K562 (cell line): ENCODE measurements around the gene PAQR7. TPM values are rescaled to one million over a fixed set of nuclear protein-coding genes. Genes with fewer than 3 reads are reported as not detected.

Experiments
- ADNP ChIP-seq: fragments of 200-800 bp; sonication (Bioruptor generic); IDR thresholded peaks from 2 replicates; pipeline ENCODE4 v1.6.1; 2016; ENCODE audit warnings: missing genetic modification characterization, missing compliant biosample characterization
- DNMT1 ChIP-seq: fragments of 450-650 bp; IDR thresholded peaks from 2 replicates; pipeline ENCODE4 v1.6.1; 2016; ENCODE audit warnings: antibody characterized with exemption, mild to moderate bottlenecking
- E2F8 ChIP-seq: fragments of 450-650 bp; IDR thresholded peaks from 2 replicates; pipeline ENCODE4 v1.7.1; 2018; ENCODE audit warnings: mild to moderate bottlenecking, low read depth; ENCODE audit not compliant: partially characterized antibody
- ELK3 ChIP-seq: fragments of 450-650 bp; formaldehyde crosslinking; IDR thresholded peaks from 2 replicates; pipeline ENCODE4 v1.4.0; 2020; ENCODE audit warnings: mild to moderate bottlenecking
- FIP1L1 ChIP-seq: fragments of 200-400 bp; formaldehyde crosslinking; IDR thresholded peaks from 2 replicates; pipeline ENCODE4 v1.6.1; 2018; ENCODE audit warnings: mild to moderate bottlenecking, low read depth, low read length; ENCODE audit not compliant: poor library complexity, severe bottlenecking
- ILK ChIP-seq: fragments of 450-650 bp; IDR thresholded peaks from 2 replicates; pipeline ENCODE4 v1.6.1; 2016; ENCODE audit warnings: missing genetic modification characterization, low read depth, mild to moderate bottlenecking, missing compliant biosample characterization, moderate library complexity, borderline replicate concordance
- JUND ChIP-seq, 2 experiments: IDR thresholded peaks; 2 replicates in 1 of 2; 3 replicates in 1 of 2; pipeline ENCODE4 v1.6.1; 2011; ENCODE audit warnings: borderline replicate concordance in 2 of 2, low read depth in 2 of 2, low read length in 2 of 2, improper control_type of control experiment in 1 of 2, missing biosample characterization in 1 of 2, missing genetic modification characterization in 1 of 2, missing genetic modification reagents in 1 of 2
- KLF13 ChIP-seq: fragments of 450-650 bp; IDR thresholded peaks from 2 replicates; pipeline ENCODE4 v1.6.1; 2016; ENCODE audit warnings: missing genetic modification characterization, low read depth, mild to moderate bottlenecking, missing compliant biosample characterization, moderate library complexity, borderline replicate concordance
- MCM3 ChIP-seq: fragments of 450-650 bp; IDR thresholded peaks from 2 replicates; pipeline ENCODE4 v1.6.1; 2016
- NR3C1 ChIP-seq: sonication (generic); formaldehyde crosslinking; IDR thresholded peaks from 2 replicates; pipeline ENCODE4 v1.8.1; 2022; ENCODE audit warnings: missing genetic modification reagents
- PTBP1 ChIP-seq: fragments of 200-400 bp; formaldehyde crosslinking; IDR thresholded peaks from 2 replicates; pipeline ENCODE4 v1.6.1; 2017; ENCODE audit warnings: low read depth, low read length
- RUNX1 ChIP-seq: sonication (generic); IDR thresholded peaks from 2 replicates; pipeline ENCODE4 v1.6.1; 2016; ENCODE audit warnings: antibody characterized with exemption, low read depth
- SLC30A9 ChIP-seq: fragments of 250-450 bp; sonication (Bioruptor Pico); IDR thresholded peaks from 2 replicates; pipeline ENCODE4 v1.8.0; 2022; ENCODE audit warnings: mild to moderate bottlenecking, moderate library complexity
- SMC3 ChIP-seq: conservative IDR thresholded peaks from 2 replicates; pipeline ENCODE4 v1.6.1; 2011; ENCODE audit warnings: low read depth, low read length, improper control_type of control experiment; ENCODE audit not compliant: insufficient read depth
- SREBF1 ChIP-seq: fragments of 150-350 bp; IDR thresholded peaks from 2 replicates; pipeline ENCODE4 v1.6.1; 2014; ENCODE audit warnings: antibody characterized with exemption, low read depth, low read length, borderline replicate concordance
- TRIM24 ChIP-seq, 2 experiments: fragments of 450-650 bp; IDR thresholded peaks; 2 replicates each; pipeline ENCODE4 v1.6.1; 2016
- U2AF2 ChIP-seq: fragments of 200-400 bp; formaldehyde crosslinking; optimal IDR thresholded peaks from 2 replicates; pipeline ENCODE3; 2017; ENCODE audit warnings: low read depth, mild to moderate bottlenecking, low read length
- ZNF133 ChIP-seq: fragments of 250-450 bp; sonication (Bioruptor Pico); IDR thresholded peaks from 2 replicates; pipeline ENCODE4 v1.4.0; 2020; ENCODE audit warnings: mild to moderate bottlenecking
- ZNF780A ChIP-seq: fragments of 250-450 bp; sonication (Bioruptor Pico); IDR thresholded peaks from 2 replicates; pipeline ENCODE4 v1.5.0; 2021; ENCODE audit warnings: mild to moderate bottlenecking
- polyA plus RNA-seq, 8 experiments: library from polyadenylated mRNA; depleted of rRNA in 4 of 8; stranded (reverse) in 5 of 8; unstranded in 3 of 8; fragments of >200 nt; fragmentation: Nextera tagmentation in 2 of 8; fragmentation: Illumina TruSeq in 1 of 8; extraction: Ambion mirVana in 2 of 8; extraction: Trizol in 1 of 8; gene quantifications; 2 replicates each; pipeline versions ENCODE4 v1.2.1 to v1.2.3, GENCODE V29; 2011 to 2014; ENCODE audit warnings: inconsistent platforms in 1 of 8, missing spikeins in 1 of 8
- total RNA-seq, 7 experiments: library from RNA; depleted of rRNA in 6 of 7; stranded (reverse); fragments of >200 nt in 6 of 7; fragmentation: Illumina TruSeq in 2 of 7; extraction: Trizol in 2 of 7; gene quantifications; 2 replicates each; pipeline versions ENCODE4 v1.2.1 to v1.2.3, GENCODE V29; 2011 to 2021; ENCODE audit warnings: low replicate concordance in 1 of 7
- TF ChIP-seq, protein P1 (sequence below): fragments of 450-650 bp; IDR thresholded peaks from 2 replicates; pipeline ENCODE4 v1.6.1; 2016; ENCODE audit warnings: mild to moderate bottlenecking

The PAQR7 gene
- total and polyA plus RNA-seq, 9 of the 15 experiments (the other 6 are each of a cell fraction or from before 2014, with no cell fraction given): 1.1 to 5.2 (median 2.6) TPM

DNA sequence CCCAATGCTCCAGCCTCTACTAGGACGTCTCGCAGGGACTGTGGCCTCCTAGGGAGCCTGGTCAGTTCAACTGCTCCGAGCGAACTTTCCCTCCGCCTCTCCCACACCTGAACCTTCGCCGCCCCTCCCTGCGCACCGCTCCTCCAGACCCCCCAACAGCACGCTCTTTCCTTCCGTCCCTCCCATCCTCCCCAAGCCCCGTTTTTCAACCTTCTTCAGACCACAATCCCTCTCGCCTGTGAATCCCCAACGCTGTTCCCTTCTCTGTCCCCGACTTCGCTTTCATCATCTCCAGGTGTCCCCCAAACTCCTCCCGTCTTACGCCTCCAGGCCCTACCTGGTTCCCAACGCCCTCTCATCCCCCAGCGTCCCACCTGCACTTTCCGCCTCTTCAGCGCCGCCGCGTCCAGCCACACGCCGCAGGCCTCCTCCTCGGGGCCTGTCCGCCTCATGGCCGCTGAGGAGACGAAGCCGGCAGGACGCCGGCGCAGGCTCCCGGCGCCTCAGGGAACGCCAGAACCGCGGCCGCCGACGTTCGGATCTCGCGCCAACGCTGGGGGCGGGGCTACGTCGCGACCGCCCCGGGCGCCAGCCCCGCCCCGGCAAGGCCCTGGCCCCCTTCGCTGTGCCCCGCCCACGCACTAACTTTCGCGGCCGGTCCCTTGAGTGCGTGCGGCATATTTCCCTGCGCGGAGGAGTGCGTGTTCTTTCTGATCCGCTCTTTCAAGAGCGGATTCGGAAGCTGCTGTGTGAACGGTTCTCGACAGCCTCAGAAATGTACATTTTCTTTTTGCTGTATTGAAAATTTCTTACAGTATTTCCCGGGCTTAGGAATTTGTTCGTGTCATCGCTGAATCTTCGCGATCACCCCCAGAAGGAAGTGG lies 16.4 kb downstream of the PAQR7 start, which contains the start of gene AUNIP (continued):
- TF ChIP-seq E2F8 (peak; percentile 26), MCM3 (no peak), KLF13 (peak; percentile 71), ILK (tag) (no peak), TRIM24 (IDR thresholded peaks at IDR 0.05) (peak; percentile 35 to 42; a peak in 2 of 4 replicates), NR3C1 (CRISPR knock-in tag) (0 out of 2 replicates have a peak, but pooled peaks have one; percentile 19), ZNF780A (CRISPR knock-in tag) (no peak), PTBP1 (no peak), FIP1L1 (peak; percentile 86), JUND (IDR thresholded peaks at IDR 0.05; ENCODE audit: borderline replicate concordance, low read depth, low read length) (peak; percentile 51), JUND (tag; IDR thresholded peaks at IDR 0.05; ENCODE audit: borderline replicate concordance, low read depth, low read length) (no peak), RUNX1 (0 out of 2 replicates have a peak, but pooled peaks have one; percentile 23), ZNF133 (CRISPR knock-in tag) (no peak), SMC3 (0 out of 2 replicates have a peak, but pooled peaks have one; percentile 24), DNMT1 (no peak), SREBF1 (no peak), U2AF2 (no peak), SLC30A9 (no peak), ADNP (tag) (no peak), ELK3 (CRISPR knock-in tag) (no peak)
- TF ChIP-seq, protein P1, sequence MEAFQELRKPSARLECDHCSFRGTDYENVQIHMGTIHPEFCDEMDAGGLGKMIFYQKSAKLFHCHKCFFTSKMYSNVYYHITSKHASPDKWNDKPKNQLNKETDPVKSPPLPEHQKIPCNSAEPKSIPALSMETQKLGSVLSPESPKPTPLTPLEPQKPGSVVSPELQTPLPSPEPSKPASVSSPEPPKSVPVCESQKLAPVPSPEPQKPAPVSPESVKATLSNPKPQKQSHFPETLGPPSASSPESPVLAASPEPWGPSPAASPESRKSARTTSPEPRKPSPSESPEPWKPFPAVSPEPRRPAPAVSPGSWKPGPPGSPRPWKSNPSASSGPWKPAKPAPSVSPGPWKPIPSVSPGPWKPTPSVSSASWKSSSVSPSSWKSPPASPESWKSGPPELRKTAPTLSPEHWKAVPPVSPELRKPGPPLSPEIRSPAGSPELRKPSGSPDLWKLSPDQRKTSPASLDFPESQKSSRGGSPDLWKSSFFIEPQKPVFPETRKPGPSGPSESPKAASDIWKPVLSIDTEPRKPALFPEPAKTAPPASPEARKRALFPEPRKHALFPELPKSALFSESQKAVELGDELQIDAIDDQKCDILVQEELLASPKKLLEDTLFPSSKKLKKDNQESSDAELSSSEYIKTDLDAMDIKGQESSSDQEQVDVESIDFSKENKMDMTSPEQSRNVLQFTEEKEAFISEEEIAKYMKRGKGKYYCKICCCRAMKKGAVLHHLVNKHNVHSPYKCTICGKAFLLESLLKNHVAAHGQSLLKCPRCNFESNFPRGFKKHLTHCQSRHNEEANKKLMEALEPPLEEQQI: no peak
